Esophagus squamous epithelium (tissue), 5 donors: ENCODE measurements around the gene ACAP3. TPM values are rescaled to one million over a fixed set of nuclear protein-coding genes. Genes with fewer than 3 reads are reported as not detected.
A peak's percentile ranks its signal among the peaks of the same experiment; 100 is the strongest.

Source experiments
- DNase-seq: peaks from one replicate; lab custom pipeline; 2025; lab: John Stamatoyannopoulos, UW
- H3K27ac ChIP-seq, 4 donors: fragments of 200-600 bp; sonication (generic); one replicate each; pipeline ENCODE4 v1.5.1; 2016 to 2019; ENCODE audit warnings: mild to moderate bottlenecking in 1 of 4
- H3K27me3 ChIP-seq, 4 donors: fragments of 200-600 bp; sonication (generic); 1 replicate in 3 of 4; 2 replicates in 1 of 4; pipeline versions ENCODE4 v1.5.1 to v1.6.0; 2017 to 2021; ENCODE audit warnings: antibody characterized with exemption in 1 of 4
- H3K36me3 ChIP-seq, 3 donors: fragments of 200-600 bp; sonication (generic); one replicate each; pipeline ENCODE4 v1.5.1; 2016 to 2019
- H3K4me1 ChIP-seq, 3 donors: fragments of 200-600 bp; sonication (generic); one replicate each; pipeline ENCODE4 v1.5.1; 2017 to 2019
- H3K4me3 ChIP-seq, 4 donors: fragments of 200-600 bp; sonication (generic); 1 replicate in 3 of 4; 2 replicates in 1 of 4; pipeline ENCODE4 v1.5.1; 2016 to 2019; ENCODE audit warnings: mild to moderate bottlenecking in 2 of 4, moderate library complexity in 1 of 4
- H3K9me3 ChIP-seq, 3 donors: fragments of 200-600 bp; sonication (generic); one replicate each; pipeline ENCODE4 v1.5.1; 2016 to 2019
- CTCF ChIP-seq, 6 experiments: fragments of 450-650 bp in 4 of 6; fragments of 200-600 bp in 2 of 6; sonication (generic) in 2 of 6; IDR thresholded peaks; one replicate each; pipeline ENCODE4 v1.5.1; 2016 to 2019; ENCODE audit warnings: antibody characterized with exemption in 6 of 6, mild to moderate bottlenecking in 4 of 6, moderate library complexity in 4 of 6
- POLR2A ChIP-seq, 4 donors: fragments of 450-650 bp; IDR thresholded peaks; one replicate each; pipeline ENCODE4 v1.6.1; 2017; ENCODE audit warnings: antibody characterized with exemption in 4 of 4, mild to moderate bottlenecking in 4 of 4, moderate library complexity in 3 of 4
- WGBS, 2 donors: methylation state at CpG; one replicate each; pipeline ENCODE4 v1.1.5; 2018; 5-methylcytosine and 5-hydroxymethylcytosine counted together
- intact Hi-C: fragments of 100-400 bp; cut with DNase I; formaldehyde crosslinking; loops from one replicate; pipeline ENCODE4 v1.15.0; 2022
- total RNA-seq, 4 donors: library from RNA; depleted of rRNA; stranded (reverse); fragments of >200 nt; gene quantifications; one replicate each; pipeline ENCODE4 v1.1.0, GENCODE V29; 2016
- donor health status: DM: yes; HTN: yes; CAD: no.

The ACAP3 gene
- total RNA-seq, 4 donors from 2014 or later, result 36.4 to 66.7 (median 56.9) TPM

- WGBS, 2 donors, result 88 to 95% methylated on average over 11 to 22 of the region's 23 CpGs
- peaks cover 29 to 64% (median 29%) of the 10 kb centered on the region in 3 donors for H3K4me1 ChIP-seq
- H3K36me3 ChIP-seq, result peaks cover 39 to 85% (median 40%) of the 10 kb centered on the region in 3 donors
- H3K9me3 ChIP-seq, result no peaks in the 10 kb centered on the region
- TF ChIP-seq CTCF (IDR thresholded peaks at IDR 0.05) (no peak), POLR2A (IDR thresholded peaks at IDR 0.05) (no peak)
- intact Hi-C loops, result no loop called here
- H3K27ac ChIP-seq, result peak overlapping the region in 1 of 4 donors; percentile 17
- no peak overlapping the region for H3K4me3 ChIP-seq
- no peak for DNase-seq
- H3K27me3 ChIP-seq, result no peaks in the 10 kb centered on the region
Measured at GRCh38 chr1:1314678-1315335, 7.1 kb upstream of the ACAP3 start.

- peaks cover 38 to 79% (median 39%) of the 10 kb centered on the region in 3 donors for H3K36me3 ChIP-seq
- no peak for DNase-seq
- H3K4me1 ChIP-seq, result peaks cover 35 to 64% (median 35%) of the 10 kb centered on the region in 3 donors
Measured at GRCh38 chr1:1314237-1314586, 6.5 kb upstream of the ACAP3 start.

GRCh38 chr1:1313500-1314236, 5.9 kb upstream of the ACAP3 start:
- Histone ChIP-seq H3K27ac (no peak overlapping the region), H3K36me3 (peaks cover 34 to 74% (median 34%) of the 10 kb centered on the region in 3 donors), H3K4me1 (peaks cover 31 to 64% (median 33%) of the 10 kb centered on the region in 3 donors), H3K4me3 (no peak overlapping the region), H3K27me3 (no peaks in the 10 kb centered on the region), H3K9me3 (no peaks in the 10 kb centered on the region)
- WGBS, 2 donors, result 71 to 85% methylated on average over 6 of the region's 37 CpGs
- TF ChIP-seq CTCF (IDR thresholded peaks at IDR 0.05) (no peak), POLR2A (IDR thresholded peaks at IDR 0.05) (no peak)
- intact Hi-C loops, result no loop called here
- no peak for DNase-seq

More at GRCh38 chr1:1314237-1314586, 6.5 kb upstream of the ACAP3 start:
- no CpG with 5 or more reads among the region's 15 CpGs for WGBS, 2 donors
- Histone ChIP-seq H3K27ac (no peak overlapping the region), H3K9me3 (no peaks in the 10 kb centered on the region), H3K27me3 (no peaks in the 10 kb centered on the region), H3K4me3 (no peak overlapping the region)
- TF ChIP-seq POLR2A (IDR thresholded peaks at IDR 0.05), result no peak
- no peak for TF ChIP-seq CTCF (IDR thresholded peaks at IDR 0.05)
- intact Hi-C loops, result no loop called here

- WGBS, 2 donors, result 100% methylated on average over 1 of the region's 49 CpGs; no CpG with 5 or more reads in 1 of the 2 donors
- Histone ChIP-seq H3K4me3 (no peak overlapping the region), H3K4me1 (peaks cover 21 to 55% (median 26%) of the 10 kb centered on the region in 3 donors), H3K27ac (no peak overlapping the region), H3K9me3 (no peaks in the 10 kb centered on the region), H3K27me3 (no peaks in the 10 kb centered on the region), H3K36me3 (peaks cover 34 to 73% (median 34%) of the 10 kb centered on the region in 3 donors)
- intact Hi-C loops, result no loop called here
- DNase-seq, result no peak
- TF ChIP-seq CTCF (IDR thresholded peaks at IDR 0.05) (no peak), POLR2A (IDR thresholded peaks at IDR 0.05) (no peak)
Measured at GRCh38 chr1:1312450-1313314, 5.0 kb upstream of the ACAP3 start.
